Measurements from ENCODE around the gene CACNB4.
A peak's percentile ranks its signal among the peaks of the same experiment; 100 is the strongest.
"Not testable (repeated sequence)": the region's sequence is repeated elsewhere in the genome, so short reads cannot be mapped to it uniquely, and the experiment has no call there.

CACNB4 gene

DNA sequence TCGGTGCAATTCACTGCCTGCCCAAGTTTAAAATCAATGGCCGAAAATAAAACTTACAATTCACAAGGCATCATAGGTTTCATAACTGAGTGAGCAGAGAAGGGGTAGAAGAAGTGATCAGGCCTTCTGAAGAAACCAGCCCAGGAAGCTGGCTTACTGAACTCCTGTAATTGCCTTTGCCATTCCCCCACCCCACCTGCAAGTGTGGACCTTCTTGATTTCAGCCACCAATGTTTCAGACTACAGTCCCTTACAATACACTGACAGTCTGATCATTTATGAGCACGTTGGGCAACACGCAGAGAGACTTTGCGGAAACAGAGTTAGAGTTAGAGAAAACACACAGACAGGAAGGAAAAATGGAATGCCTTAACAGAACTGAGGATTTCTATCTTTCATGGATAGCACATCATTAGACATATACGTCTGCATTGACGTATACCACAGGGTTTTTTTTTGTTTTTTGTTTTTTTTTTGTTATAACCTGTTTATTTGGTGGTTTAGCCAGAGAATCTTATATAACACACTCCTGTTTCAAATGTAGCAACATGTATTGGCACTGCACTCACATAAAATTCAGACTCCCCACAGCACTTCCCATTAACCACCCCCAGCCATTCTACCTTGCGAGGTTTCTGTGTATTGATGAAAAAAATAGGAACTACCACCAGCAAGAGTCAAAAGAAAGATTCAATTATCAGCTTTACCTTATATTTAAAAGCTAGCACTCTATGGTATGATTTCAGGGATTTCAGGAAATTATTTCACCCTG, 126.4 kb downstream of the CACNB4 start:
- DNase-seq, result no peak

DNA sequence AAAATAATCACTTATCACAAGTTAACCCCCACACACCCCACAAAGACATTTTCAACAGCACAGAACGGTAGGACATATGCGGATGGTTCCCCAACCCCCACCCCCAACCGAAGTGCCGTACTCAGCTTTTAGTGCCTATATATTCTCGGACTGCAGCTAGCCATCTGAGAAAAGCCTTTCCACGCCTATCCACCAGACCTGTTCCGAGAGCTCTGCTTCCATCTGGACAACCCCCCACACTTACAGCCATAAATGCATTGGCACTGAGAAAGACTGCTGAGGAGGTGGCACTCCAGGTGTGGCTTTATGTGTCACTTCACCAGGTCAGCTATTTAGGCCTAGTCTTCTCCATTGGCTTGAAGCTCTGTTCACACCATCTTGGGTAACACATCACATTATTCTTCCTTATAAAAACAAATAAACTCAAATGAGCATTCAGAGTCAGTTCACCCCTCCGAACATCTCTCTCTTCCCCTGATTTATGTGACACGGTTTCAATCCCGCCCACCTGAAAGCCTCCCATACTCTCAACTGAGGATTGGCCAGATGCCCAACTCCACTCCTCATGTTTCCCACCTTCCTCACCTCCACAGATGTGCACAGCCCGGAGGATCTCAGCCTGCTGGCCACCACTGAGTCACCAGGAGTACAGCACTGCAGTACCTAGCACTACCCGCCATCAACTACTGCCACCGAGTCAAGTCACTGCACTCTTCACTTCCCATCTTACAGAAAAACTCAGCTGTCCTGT, 127.4 kb downstream of the CACNB4 start:
- peak; percentile 2 for DNase-seq

DNA sequence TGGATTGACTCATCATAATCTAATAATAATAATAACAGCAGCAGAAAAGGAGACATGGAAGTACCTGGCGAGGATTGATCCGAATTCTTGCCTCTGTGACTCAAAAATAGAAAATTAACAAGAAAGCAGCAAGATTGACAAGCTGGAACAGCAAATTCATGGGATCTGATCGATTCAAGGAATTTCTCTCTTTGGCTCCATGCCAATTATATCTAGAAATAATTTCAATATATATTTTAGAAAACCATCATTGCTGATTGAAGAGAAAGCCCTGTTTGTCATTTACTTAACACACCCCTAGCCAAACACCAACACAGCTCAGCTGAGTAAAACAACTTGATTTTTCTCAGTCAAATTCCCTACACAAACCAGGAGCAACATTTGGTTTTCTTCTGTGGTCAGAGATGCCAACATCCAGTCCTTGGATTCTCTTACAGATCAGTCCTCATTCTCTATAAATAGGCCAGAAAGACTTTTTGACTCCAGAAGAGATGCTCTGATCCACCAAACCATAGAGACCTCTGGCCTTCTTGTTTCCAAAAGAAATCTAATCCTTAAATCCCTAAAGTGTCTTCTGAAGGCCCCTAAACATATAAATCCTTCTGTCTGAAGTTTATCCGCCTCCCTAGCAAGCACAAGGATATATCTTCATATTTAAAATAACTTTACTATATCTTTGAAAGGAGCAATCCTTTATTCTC, 129.9 kb downstream of the CACNB4 start:
- no peak for DNase-seq

DNA sequence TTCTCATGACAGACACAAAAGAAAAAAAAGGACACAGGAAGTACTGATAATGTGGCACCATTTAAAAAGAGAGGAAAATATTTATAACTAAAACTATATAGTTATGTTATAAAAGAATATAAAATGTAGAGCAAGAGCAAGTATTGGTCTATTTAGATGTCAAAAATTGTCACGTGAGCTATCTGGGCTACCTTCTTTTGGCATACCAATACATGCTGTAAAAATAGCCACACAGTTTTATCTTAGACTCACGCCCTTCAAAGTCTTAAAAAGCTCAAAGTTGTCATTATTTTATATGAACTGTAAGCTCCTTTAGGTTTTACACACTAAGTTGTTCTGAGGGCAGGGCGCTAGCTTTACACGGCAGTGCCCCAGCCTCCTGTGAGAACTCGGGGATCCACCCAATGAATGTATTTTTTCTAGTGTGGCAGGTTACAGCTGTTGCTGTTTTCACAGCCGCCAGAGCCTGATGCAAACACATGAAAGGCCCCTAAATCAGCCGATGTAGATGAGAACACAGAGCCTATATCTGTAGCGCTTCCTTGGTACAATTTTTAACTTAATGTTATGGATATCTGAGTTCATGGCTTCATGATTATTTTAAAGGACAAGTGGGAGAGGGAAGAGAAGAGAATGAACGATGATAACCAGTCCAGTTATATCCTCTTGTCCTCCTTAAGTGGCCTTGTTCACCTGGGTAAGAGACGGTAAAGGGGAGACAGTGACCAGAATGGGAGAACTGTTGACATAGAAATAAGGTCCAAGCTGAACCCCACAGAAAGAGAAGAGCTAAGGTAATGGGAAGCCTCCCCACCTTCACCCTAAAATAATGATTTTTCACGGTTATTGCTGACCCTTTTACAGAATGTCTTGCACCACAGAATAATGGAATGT, 130.8 kb downstream of the CACNB4 start:
- no peak for DNase-seq

DNA sequence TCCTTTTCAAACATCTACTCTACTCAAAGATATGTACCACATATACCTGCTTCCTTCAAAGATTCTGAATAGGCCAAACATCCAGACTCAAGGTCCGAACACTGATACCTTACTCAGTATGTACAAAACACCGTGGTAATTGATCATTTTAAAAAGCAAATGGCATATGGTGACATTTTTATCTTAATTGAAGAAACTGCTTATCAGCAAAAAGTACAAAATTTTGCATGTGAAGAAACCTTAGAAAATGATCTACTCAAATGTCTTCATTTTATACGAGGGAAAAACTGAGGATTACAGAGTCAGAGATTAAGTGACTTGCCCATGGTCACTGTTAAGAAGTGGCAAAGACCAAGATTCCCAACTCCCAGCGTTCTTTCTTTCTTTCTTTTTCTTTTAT, 133.0 kb downstream of the CACNB4 start:
- DNase-seq, result no peak

DNA sequence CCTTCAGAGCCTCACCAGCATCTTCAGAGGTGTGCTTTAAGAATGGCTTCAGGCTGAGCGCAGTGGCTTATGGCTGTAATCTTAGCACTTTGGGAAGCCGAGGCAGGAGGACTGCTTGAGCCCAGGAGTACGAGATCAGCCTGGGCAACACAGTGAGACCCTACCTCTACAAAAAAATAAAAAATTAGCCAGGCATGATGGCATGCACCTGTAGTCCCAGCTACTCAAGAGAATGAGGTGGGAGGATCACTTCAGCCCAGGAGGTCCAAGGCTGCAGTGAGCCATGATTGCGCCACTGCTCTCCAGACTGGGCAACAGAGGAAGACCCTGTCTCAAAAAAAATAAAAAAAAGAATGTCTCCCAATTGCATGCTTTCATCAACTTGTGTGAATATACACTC, 137.3 kb downstream of the CACNB4 start:
- DNase-seq, result no peak

DNA sequence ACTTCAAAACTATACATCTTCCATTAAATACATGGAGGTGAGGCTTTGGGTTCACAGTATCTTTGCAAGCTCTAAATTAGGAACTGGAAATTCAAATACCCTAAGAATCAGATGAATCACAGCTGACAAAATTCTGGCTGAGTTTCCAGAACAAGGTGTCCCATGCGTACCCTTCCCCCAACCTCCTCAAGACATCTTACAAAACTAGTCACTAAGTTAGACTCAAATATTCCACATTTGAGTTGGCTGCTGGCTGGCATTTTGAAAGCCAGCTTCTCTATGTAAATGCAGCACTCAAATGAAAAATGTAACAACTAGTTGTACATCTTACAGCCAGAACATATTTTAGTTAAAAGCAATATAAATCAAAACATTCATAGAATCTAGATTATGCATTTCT, 139.6 kb downstream of the CACNB4 start:
- DNase-seq, result no peak

DNA sequence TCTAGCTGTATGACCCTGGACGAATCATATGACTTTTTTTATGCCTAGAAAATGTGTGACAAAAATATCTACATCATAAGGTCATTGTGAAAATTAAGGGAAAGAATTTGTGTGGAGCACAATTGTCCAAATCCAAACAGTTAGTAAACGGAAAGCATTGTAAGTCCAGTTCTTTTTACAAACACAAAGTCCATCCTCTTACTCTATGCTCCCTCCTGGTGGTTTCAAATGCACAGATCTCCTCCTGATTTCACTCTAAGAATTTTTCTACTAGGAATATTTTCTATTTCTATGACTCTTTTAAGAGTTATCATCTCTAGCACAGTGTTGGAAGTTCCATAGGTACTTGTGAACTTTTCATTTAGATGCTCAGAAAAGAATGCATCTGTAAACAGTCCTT, 145.4 kb downstream of the CACNB4 start:
- DNase-seq, result no peak

DNA sequence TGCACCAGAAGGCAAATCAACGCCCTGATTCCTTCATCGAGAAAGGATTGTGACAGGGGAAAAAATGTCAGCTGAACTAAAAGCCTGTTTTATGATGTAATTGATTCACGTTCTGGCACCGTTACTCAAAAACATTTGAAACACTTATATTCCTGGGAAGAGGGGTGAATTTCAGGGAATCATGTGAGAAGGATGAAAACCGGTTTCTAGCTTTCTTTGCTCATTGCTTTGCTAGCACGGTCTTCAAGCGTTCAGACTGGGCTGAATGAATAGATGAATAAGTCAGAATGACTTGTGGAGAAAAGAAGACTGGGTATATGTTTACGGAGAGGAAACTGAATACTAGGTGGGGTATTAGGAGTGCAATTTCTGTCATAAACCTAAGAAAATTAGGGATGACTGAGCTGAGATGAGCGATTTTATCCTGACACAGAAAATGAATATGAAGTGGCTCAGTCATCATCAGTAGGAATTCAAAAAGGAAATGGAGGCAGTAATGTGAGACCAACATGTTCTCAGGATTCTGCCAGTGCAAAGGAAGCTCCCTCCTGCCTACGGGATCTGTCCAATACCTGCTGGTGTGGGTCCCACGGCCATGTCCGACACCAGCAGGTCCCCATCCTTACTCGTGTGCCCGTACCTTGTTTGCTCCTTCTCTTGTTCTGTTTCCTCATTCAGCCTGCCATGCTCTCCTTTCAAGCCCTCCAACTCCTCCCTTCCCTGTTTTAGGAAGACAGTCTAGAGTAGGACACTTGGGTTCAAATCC, 146.0 kb downstream of the CACNB4 start:
- DNase-seq, result no peak

DNA sequence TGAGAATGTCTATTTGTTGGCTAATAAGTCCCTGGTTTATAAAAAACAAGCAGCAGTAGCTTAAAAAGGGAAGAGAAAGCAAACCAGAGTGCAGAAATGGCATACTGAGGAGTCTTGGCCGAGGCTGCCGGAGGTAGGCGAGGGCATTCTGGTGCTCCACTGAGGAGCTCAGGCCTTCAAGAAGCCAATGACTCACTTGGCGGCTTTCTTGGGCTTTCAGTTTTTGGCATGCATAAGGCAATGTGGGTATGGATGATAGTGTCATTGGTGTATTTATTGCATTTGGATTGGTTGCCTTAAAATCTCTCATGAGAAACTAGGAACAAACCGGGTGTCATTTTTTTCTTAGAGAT, 151.1 kb downstream of the CACNB4 start:
- no peak for DNase-seq

DNA sequence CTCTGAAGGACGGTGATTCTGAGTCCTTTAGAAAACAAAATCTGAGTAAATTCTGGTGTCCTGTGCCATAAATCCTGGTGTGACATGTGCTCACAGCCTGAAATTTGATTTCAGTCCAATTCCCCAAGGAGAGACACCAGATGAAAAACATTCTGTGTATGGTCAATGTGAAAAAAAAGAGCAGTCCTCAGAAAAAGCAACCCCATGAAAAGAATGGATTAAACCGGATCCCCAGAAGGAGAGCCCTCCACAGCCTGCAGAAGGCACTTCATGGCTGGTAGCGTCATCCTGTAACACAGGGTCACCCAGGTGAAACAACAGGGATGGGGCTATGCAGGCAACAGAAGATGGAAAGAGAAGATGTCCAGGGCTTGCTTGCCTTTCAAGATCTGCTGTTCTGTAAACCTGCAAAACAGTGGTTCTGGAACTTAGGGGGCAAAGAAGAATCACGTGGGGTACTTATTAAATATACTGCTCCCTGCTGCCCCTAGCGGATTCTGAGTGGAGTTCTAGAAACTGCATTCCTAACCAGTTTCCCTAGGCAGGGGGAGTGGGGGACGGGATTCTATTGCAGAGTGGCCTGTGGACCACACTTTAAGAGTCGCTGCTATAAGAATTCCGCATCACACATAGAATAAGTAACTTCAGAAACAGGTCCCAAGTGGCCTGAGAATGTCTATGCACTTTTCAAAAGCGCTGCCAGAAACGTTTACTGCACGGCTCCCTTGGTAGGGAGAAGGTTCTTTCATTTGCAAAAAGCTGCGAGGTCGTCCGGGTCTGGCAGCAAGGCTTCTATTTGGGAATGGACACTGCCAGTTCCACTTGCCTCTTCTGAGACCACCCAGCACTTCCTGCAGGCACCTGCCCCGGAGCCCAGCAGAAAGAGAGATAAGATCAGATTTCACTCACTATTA, 151.7 kb downstream of the CACNB4 start:
- DNase-seq, result peak; percentile 60

DNA sequence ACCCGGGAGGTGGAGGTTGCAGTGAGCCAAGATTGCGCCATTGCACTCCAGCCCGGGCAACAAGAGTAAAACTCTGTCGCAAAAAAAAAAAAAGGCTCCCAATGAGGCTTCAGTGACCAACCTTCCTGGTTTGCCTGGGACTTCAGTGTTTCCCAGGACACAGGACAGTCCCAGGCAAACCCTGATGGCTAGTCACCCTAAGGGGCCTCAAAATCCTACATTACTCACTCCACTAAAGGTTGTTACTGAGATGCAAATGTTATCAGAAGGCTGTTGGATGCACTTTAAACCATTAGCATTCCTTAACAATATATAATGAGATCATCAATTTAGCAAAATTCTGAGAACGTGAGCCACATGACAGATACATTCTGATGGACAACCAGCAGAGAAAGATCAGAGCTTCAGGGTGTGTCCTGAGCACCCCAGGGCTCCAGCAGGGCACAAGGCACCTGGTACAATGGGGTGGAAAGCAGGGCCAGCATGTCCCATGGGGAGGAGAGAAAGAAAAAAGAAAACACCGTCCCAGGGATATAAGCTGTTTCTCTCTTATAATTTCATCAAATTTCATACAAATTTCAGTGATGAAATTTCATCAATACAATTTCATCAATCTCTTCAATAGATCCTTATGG, 152.5 kb downstream of the CACNB4 start:
- DNase-seq, result no peak

DNA sequence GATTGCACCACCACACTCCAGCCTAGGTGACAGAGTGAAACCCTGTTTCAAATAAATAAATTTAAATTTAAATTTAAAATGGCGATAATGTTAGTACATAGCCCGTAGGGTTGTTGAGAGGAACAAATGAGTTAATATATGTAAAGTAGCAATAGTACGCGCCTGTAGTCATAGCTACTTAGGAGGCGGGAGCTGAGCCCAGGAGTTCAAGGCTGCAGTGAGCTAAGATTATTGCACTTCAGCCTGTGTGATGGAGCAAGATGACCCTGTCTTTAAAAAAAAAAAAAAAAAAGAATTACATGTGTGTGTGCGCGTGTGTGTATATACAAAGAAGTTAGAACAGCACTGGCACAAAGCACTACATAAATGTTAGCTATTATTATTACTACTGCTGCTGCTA, 153.2 kb downstream of the CACNB4 start:
- DNase-seq, result no peak

DNA sequence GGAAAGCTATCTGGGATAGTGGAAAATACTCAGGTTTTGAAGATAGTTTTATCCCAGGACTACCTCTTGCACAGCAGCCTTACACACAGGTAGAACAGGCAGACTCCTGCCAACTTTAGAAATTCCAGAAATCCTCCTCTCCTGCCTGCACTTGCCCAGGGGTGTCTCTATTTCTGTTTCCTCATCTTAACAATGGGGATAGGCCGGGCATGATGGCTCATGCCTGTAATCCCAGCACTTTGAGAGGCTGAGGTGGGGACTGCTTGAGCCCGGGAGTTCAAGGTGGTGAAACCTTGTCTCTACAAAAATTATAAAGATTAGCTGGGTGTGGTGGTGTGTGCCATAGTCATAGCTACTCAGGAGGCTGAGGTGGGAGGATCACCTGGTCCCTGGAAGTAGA, 153.7 kb downstream of the CACNB4 start:
- DNase-seq, result no peak

DNA sequence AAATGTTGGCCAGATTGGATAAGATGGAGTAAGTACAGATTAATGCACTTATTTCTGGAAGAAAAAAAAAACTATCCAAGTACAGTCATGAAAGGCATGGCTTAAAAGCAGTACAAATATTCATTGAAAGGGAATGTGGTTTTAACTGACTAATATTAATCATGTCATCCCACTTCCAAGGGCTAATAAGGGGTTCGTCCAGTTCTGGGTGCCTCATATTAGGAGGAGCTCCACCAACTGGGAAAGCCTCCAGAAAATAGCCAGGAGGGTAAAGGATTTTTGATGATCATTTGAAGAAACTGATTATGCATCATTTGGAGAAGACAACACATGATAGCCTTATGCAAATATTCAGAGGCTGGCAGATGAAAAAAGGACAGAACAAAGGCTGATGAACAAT, 155.4 kb downstream of the CACNB4 start:
- no peak for DNase-seq

DNA sequence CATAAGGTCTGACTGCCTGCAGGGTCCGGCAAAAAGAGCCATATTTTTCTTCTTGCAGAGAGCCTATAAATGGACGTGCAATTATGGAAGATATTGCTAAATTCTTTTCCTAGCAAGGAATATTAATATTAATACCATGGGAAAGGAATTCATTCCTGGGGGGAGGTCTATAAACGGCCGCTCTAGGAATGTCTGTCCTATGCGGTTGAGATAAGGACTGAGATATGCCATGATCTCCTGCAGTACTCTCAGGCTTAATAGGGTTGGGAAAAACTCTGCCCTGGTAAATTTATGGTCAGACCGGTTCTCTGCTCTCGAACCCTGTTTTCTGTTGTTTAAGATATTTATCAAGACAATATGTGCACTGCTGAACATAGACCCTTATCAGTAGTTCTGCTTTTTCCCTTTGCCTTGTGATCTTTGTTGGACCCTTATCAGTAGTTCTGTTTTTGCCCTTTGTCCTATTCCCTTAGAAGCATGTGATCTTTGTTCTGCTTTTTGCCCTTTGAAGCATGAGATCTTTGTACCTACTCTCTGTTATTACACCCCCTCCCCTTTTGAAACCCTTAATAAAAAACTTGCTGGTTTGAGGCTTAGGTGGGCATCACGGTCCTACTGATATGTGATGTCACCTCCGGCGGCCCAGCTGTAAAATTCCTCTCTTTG, 156.2 kb downstream of the CACNB4 start:
- DNase-seq, result not testable (repeated sequence)

DNA sequence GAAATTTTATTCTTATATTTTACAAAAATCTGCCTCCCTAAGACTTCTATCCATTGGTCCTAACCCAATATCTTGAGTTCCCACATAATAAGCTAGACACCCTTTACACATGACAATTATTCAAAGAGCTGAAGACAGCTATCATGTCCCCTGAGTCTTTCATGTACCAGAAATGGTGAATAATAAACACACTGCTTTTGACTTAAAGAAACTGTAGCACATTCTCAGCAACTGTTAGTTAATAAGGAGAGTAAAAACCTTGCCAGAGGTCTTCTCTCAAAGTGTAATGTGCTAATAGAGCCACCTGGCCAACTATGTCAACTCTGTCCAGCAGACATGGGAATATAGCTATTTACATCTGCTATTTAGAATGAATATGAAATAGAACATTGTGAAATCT, 160.9 kb downstream of the CACNB4 start:
- DNase-seq, result no peak

DNA sequence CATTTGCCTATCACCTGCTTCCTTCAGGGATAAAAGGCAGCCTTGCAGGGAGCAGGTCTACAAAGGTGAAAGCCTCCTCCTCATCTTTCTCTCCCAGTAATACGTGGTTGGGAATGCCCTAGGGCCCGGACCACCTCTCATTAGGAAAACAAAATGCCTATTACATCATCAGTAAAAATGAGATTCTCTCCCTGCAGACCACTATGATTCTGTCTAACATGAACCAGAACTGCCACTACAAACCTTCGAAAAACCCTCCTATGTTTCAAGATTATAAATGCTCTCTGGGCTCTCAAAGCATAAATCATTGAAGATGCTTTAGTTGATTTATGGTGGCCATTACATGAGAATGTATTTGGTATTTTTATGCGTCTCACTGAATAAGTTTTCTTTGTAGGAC, 162.2 kb downstream of the CACNB4 start:
- DNase-seq, result no peak

DNA sequence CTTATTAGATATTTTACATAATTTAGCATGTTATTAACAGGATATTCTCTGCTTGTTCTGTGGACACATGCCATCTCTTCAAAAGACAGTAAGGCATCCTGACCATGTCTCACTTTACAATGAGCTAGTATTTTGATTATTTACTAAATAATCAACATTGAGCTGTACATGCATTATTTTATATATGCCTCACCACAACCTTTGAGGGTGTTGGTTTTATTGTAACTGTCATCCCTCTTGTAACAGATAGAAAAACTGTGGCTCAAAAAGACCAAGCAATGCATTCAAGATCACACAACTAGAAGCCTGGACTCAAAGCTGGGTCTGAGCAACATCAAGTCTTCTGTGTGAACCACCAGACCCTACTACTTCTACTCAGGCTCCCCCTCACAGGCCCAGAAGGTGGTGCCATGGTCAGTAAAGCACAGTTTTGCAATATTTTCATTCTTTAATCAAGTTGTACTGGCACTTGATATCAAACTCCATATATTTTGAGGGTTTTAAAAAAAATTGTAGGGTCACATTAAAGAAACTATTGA, 165.5 kb downstream of the CACNB4 start:
- DNase-seq, result no peak

DNA sequence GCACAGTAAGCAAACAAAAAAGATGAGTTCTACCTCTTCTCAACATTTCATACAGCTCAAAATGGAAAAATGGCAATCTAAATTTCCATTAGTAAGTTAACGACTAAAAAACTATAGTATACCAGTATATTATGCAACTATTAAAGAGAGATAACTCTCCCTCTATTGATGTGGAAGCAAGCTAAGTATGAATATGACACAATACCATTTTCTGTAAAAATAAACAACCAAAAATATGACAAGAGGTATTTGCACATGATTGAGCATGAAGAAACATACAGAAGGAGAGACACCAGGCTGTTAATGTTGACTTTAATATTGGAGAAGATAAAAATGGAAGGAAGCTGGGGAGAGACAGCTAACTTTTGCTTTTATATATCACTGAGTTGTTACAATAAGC, 167.1 kb downstream of the CACNB4 start:
- DNase-seq, result no peak

Data from NCI-H2171 (cell line).